ENCODE results near the gene CSNK2A3.

DNA sequence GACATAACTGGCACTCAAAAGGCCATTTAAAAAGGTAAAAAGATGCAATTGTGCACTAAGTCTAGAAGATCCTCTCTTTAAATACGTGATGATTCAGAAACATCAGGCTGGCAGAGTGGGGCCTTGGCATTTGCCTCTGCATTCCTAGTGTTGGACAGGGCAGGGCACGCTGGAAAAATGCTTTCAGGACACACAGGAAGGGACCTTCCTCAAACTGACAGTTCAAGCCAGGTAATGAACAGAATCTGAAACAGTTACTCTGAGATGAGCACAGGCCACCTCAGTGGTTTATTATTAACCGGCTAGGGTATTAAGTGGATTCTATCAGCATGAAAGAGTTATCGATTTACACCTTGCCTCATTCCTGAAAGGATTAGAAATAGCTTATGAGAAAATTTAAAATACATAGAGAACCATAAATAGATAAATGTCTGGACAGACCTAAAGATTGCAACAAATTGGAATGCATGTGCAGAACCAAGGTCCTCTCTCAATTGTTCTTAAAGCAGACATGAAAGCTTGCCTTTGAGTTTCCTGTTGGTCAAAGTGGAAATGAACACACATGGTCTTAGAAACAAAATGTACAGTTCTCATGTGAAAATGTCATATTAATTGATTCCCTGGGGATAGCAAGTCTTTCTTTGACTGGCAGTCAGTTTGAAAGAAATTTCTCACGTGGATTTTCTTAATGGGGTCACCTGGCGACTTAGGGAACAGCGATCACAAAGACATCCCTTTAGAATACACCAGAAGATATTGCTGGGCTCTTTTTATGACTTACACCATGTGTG is 21.5 kb upstream of the CSNK2A3 start:
- no peak for TF ChIP-seq POLR2A (IDR thresholded peaks at IDR 0.05; ENCODE audit: low read depth, low read length)
- no peak for TF ChIP-seq BMI1 (IDR thresholded peaks at IDR 0.05; ENCODE audit: borderline replicate concordance)
- no peak for TF ChIP-seq POU2F2 (IDR thresholded peaks at IDR 0.05; ENCODE audit: borderline replicate concordance, low read depth, low read length)
- TF ChIP-seq, protein P1, sequence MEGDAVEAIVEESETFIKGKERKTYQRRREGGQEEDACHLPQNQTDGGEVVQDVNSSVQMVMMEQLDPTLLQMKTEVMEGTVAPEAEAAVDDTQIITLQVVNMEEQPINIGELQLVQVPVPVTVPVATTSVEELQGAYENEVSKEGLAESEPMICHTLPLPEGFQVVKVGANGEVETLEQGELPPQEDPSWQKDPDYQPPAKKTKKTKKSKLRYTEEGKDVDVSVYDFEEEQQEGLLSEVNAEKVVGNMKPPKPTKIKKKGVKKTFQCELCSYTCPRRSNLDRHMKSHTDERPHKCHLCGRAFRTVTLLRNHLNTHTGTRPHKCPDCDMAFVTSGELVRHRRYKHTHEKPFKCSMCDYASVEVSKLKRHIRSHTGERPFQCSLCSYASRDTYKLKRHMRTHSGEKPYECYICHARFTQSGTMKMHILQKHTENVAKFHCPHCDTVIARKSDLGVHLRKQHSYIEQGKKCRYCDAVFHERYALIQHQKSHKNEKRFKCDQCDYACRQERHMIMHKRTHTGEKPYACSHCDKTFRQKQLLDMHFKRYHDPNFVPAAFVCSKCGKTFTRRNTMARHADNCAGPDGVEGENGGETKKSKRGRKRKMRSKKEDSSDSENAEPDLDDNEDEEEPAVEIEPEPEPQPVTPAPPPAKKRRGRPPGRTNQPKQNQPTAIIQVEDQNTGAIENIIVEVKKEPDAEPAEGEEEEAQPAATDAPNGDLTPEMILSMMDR (IDR thresholded peaks at IDR 0.05 in 2 of 3, conservative IDR thresholded peaks at IDR 0.05 in 1 of 3; ENCODE audit: control insufficient read depth in 2 of 3, extremely low read depth in 1 of 3, insufficient read depth in 1 of 3, low read depth in 3 of 3, low read length in 3 of 3), result no peak
- no peak for TF ChIP-seq IRF4 (IDR thresholded peaks at IDR 0.05; ENCODE audit: low read depth, low read length)
- TF ChIP-seq CBFB (IDR thresholded peaks at IDR 0.05; ENCODE audit: low read depth), result no peak
- TF ChIP-seq, protein P2, sequence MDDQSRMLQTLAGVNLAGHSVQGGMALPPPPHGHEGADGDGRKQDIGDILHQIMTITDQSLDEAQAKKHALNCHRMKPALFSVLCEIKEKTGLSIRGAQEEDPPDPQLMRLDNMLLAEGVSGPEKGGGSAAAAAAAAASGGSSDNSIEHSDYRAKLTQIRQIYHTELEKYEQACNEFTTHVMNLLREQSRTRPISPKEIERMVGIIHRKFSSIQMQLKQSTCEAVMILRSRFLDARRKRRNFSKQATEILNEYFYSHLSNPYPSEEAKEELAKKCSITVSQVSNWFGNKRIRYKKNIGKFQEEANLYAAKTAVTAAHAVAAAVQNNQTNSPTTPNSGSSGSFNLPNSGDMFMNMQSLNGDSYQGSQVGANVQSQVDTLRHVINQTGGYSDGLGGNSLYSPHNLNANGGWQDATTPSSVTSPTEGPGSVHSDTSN (IDR thresholded peaks at IDR 0.05; ENCODE audit: insufficient replicate concordance, low read depth, low read length), result no peak
- TF ChIP-seq RAD21 (IDR thresholded peaks at IDR 0.05; ENCODE audit: insufficient read depth, low read depth, low read length), result no peak
- no peak for TF ChIP-seq KDM1A (IDR thresholded peaks at IDR 0.05; ENCODE audit: borderline replicate concordance)
- no peak for TF ChIP-seq ZBTB4 (CRISPR knock-in tag; IDR thresholded peaks at IDR 0.05)

All from GM12878 (cell line).